ENCODE measurements around the gene PIP4P1.

PIP4P1 gene

DNA sequence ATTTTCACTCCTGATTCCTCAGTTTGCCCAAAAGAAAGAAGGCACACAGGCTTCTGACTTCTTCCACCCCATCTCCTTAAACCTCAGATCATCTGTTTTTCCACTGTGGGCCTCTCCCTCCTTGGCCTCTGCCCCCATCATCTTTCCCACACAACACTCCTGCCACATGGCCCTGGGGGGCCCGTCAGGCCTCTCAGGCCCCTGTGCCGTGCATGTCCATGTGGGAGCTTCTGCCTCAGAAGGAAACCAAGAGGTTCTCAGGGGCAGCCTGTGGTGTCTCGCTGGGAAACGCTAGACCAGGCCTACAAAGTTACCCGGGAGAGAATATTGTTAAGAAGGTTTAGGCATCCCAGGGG lies 33.2 kb downstream of the PIP4P1 start:
- TF ChIP-seq CTCF (conservative IDR thresholded peaks at IDR 0.05; ENCODE audit: low read depth): no peak
- CTCF ChIA-PET: interaction anchor here (2.3 kb wide), 1 partner anchor 12 kb away, joined by 5 read pairs; no protein-coding TSS in a partner anchor
- DNase-seq (ENCODE audit: low spot score): no peak
- no peak overlapping the region for H3K27ac ChIP-seq
- POLR2A ChIA-PET (ENCODE audit: low non-redundant PET): no interaction called here

GRCh38 chr14:20427231-20428009 lies 33.8 kb downstream of the PIP4P1 start:
- ChIA-PET POLR2A (ENCODE audit: low non-redundant PET) (no interaction called here), CTCF (interaction anchor here (2.3 kb wide), 1 partner anchor 12 kb away, joined by 5 read pairs; no protein-coding TSS in a partner anchor)
- DNase-seq (ENCODE audit: low spot score): peak; percentile 67
- H3K27ac ChIP-seq: no peak overlapping the region
- no peak for TF ChIP-seq CTCF (conservative IDR thresholded peaks at IDR 0.05; ENCODE audit: low read depth)

DNA sequence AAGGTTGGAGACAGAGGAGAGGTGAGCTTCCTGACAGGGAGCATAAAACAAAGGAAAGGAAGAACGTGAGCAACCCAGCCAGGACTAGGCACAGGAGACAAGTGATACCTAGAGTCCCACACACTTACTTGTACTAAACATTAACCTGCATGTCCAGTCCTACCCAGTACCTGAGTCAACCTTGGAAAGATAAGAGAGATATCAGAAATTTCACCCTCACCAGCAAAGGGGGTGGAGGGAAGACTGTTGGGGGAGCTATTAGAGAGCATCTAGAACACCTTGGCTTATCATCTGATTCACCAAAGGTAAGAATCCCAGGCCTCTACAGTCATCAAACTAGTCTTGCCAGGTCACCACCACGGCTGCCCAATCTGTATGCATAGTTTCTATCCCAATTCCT lies 36.4 kb downstream of the PIP4P1 start:
- CTCF ChIA-PET: interaction anchor here (0.7 to 0.9 kb wide), 2 partner anchors 9 to 1821 kb away, joined by 3 to 5 read pairs; no protein-coding TSS in a partner anchor
- POLR2A ChIA-PET (ENCODE audit: low non-redundant PET): no interaction called here
- no peak overlapping the region for H3K27ac ChIP-seq
- no peak for DNase-seq (ENCODE audit: low spot score)
- TF ChIP-seq CTCF (conservative IDR thresholded peaks at IDR 0.05; ENCODE audit: low read depth): no peak

DNA sequence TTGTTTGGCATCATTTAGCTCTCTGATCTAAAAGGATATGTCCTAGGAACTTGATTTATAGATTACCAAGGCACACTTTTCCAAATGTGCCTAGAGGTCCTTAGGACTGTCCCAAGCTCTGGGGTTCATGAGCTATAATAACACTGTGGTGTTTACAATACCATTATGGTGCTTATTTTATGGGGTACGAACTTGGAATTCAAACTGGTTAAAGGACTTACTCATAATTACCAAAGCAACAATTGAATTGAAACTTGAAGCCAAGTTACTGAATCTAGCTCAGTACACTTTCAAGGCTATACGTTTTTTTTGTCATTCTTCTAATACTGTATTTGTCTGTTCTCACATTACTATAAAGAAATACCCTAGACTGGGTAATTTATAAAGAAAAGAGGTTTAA lies 38.3 kb downstream of the PIP4P1 start:
- CTCF ChIA-PET: no interaction called here
- POLR2A ChIA-PET (ENCODE audit: low non-redundant PET): no interaction called here
- TF ChIP-seq CTCF (conservative IDR thresholded peaks at IDR 0.05; ENCODE audit: low read depth): no peak
- no peak overlapping the region for H3K27ac ChIP-seq
- no peak for DNase-seq (ENCODE audit: low spot score)

DNA sequence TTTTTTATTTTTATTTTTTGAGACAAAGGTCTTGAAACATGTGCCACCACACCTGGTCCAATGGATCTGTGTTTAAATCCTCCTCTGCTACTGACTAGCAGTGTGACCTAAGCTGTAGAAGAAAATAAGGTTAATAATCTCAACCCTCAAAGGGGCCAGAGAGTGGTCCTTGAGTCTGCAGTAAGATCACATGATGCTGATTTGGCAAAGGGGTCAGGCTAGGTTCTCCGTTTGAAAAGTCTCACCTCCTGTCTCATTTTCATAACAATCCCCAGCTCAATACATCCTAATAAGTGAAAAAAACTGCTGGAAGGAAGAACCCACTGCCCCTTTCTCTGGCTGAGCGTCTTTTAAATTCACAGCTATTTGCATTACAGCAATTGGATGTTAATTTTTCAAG lies 40.0 kb downstream of the PIP4P1 start:
- no peak for DNase-seq (ENCODE audit: low spot score)
- ChIA-PET CTCF (no interaction called here), POLR2A (ENCODE audit: low non-redundant PET) (interaction anchor here (0.6 kb wide), 1 partner anchor 184 kb away, joined by 3 read pairs; no protein-coding TSS in a partner anchor)
- no peak for TF ChIP-seq CTCF (conservative IDR thresholded peaks at IDR 0.05; ENCODE audit: low read depth)
- no peak overlapping the region for H3K27ac ChIP-seq

GRCh38 chr14:20419419-20419818 lies 41.8 kb downstream of the PIP4P1 start:
- no peak for TF ChIP-seq CTCF (conservative IDR thresholded peaks at IDR 0.05; ENCODE audit: low read depth)
- POLR2A ChIA-PET (ENCODE audit: low non-redundant PET): no interaction called here
- CTCF ChIA-PET: no interaction called here
- H3K27ac ChIP-seq: no peak overlapping the region
- no peak for DNase-seq (ENCODE audit: low spot score)

Measured in RWPE1 (cell line).